ENCODE results near the gene PRKACG. TPM values are rescaled to one million over a fixed set of nuclear protein-coding genes. Genes with fewer than 3 reads are reported as not detected.

The PRKACG gene
- total RNA-seq, 1 donor from 2014 or later, result not detected

- no peak overlapping the region for H3K27ac Mint-ChIP-seq
- H3K36me3 Mint-ChIP-seq (ENCODE audit: insufficient read depth), result no peaks in the 10 kb centered on the region
- peaks cover 3% of the 10 kb centered on the region for H3K27me3 Mint-ChIP-seq
- no peak for DNase-seq (ENCODE audit: low spot score, unreplicated experiment)
- H3K4me3 Mint-ChIP-seq (ENCODE audit: low read depth), result no peak overlapping the region
- peaks cover 2% of the 10 kb centered on the region for H3K4me1 Mint-ChIP-seq (ENCODE audit: low read depth)
- TF ChIP-seq CTCF (IDR thresholded peaks at IDR 0.05; ENCODE audit: unreplicated experiment), result no peak
- H3K9me3 Mint-ChIP-seq (ENCODE audit: low read depth), result no peaks in the 10 kb centered on the region
These were observed 10.9 kb downstream of the PRKACG start for GRCh38 chr9:69003051-69003450.

DNA sequence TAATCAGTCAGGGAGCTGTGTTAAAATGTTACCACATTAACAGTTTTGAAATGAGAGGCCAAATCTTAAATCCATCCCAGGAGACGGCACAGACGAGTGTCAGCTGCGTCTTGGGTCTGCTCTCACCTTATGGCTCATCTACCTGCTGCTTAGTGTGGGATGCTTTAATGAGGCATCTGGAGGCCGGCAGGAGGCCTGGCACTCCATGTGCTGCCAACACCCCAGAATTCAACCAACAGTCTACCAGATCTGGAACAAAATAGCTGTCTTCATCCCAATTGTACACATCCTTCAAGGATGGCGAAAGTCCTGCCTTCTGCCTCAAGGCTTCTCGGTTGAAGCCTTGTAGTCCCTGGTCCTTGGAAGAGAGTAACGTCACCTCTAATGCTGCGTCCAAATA is 12.0 kb downstream of the PRKACG start:
- no peak for TF ChIP-seq CTCF (IDR thresholded peaks at IDR 0.05; ENCODE audit: unreplicated experiment)
- Mint-ChIP-seq H3K27ac (no peak overlapping the region), H3K27me3 (peaks cover 8% of the 10 kb centered on the region), H3K9me3 (ENCODE audit: low read depth) (no peaks in the 10 kb centered on the region), H3K4me3 (ENCODE audit: low read depth) (no peak overlapping the region), H3K36me3 (ENCODE audit: insufficient read depth) (no peaks in the 10 kb centered on the region), H3K4me1 (ENCODE audit: low read depth) (peaks cover 2% of the 10 kb centered on the region)
- no peak for DNase-seq (ENCODE audit: low spot score, unreplicated experiment)

DNA sequence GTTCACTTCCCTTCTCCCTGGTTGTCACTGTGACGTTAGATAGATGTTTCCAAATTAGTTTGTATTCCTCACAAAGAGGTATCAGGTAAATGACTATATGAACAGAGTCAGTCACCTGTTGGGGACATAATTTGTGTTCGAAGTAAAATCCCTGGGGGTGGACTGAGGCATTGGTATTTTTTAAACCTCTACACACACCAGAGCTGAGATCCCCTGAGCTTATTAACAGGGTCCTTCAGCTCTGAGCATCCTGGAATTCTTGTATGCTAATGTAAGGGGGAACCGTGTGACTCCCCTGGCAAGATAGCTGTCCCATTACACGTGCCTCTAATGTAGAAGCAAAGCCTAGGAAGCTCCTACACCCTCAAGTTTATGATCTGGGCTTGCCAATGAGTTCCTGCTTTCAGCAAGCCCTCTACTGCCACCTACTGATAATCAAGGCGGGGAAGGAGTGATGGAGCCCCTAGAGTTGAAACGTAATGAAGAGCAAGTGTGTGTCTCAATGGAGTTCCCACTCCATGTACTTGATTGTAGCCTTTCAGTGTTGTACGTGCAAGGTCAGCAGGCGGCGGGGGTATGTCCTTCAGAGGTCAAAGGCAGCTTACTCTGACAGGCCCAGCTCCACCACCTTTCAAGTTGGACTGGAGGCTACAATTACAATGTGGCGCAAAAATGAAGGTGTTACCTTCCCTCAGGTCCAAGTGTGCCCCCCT is 14.4 kb downstream of the PRKACG start:
- no peak overlapping the region for H3K27ac Mint-ChIP-seq
- H3K36me3 Mint-ChIP-seq (ENCODE audit: insufficient read depth), result no peaks in the 10 kb centered on the region
- TF ChIP-seq CTCF (IDR thresholded peaks at IDR 0.05; ENCODE audit: unreplicated experiment), result peak; percentile 82
- H3K9me3 Mint-ChIP-seq (ENCODE audit: low read depth), result no peaks in the 10 kb centered on the region
- peaks cover 9% of the 10 kb centered on the region for H3K27me3 Mint-ChIP-seq
- peaks cover 2% of the 10 kb centered on the region for H3K4me1 Mint-ChIP-seq (ENCODE audit: low read depth)
- H3K4me3 Mint-ChIP-seq (ENCODE audit: low read depth), result no peak overlapping the region
- peak; percentile 46 for DNase-seq (ENCODE audit: low spot score, unreplicated experiment)

GRCh38 chr9:68998812-68999211 is 15.1 kb downstream of the PRKACG start:
- Mint-ChIP-seq H3K27me3 (peaks cover 9% of the 10 kb centered on the region), H3K4me3 (ENCODE audit: low read depth) (no peak overlapping the region), H3K27ac (no peak overlapping the region), H3K9me3 (ENCODE audit: low read depth) (no peaks in the 10 kb centered on the region), H3K4me1 (ENCODE audit: low read depth) (peaks cover 2% of the 10 kb centered on the region), H3K36me3 (ENCODE audit: insufficient read depth) (no peaks in the 10 kb centered on the region)
- DNase-seq (ENCODE audit: low spot score, unreplicated experiment), result no peak
- no peak for TF ChIP-seq CTCF (IDR thresholded peaks at IDR 0.05; ENCODE audit: unreplicated experiment)

DNA sequence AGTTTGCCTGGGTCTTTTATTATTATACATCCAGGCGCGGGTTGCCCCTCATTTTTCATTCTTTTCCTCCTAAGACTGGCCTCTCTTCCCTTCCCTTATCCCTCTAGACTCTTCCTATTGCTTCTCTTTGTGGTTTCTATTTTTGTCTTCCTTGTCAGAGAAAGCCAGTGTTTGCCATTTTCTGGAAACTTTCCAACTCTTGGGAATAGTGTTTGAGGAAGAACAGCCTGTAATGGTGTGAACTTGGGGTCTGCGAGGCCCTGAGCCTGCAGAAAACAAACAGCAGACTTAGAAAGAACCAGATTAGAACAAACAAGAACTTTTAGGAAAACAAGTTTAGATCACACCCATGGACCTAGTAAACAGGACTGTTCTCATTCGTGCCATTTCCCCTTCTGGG is 15.5 kb downstream of the PRKACG start:
- TF ChIP-seq CTCF (IDR thresholded peaks at IDR 0.05; ENCODE audit: unreplicated experiment), result no peak
- Mint-ChIP-seq H3K4me1 (ENCODE audit: low read depth) (peaks cover 2% of the 10 kb centered on the region), H3K27me3 (peaks cover 9% of the 10 kb centered on the region), H3K4me3 (ENCODE audit: low read depth) (no peak overlapping the region), H3K36me3 (ENCODE audit: insufficient read depth) (no peaks in the 10 kb centered on the region), H3K27ac (no peak overlapping the region), H3K9me3 (ENCODE audit: low read depth) (no peaks in the 10 kb centered on the region)
- DNase-seq (ENCODE audit: low spot score, unreplicated experiment), result no peak
